NCI-H2107 treated with DMSO at 0.1 percent for 48 hours (cell line): ENCODE results near the gene CLCN1.

Source experiments
- DNase-seq: peaks from one replicate; lab custom pipeline; 2025; ENCODE audit not compliant: unreplicated experiment; lab: John Stamatoyannopoulos, UW

Gene CLCN1

GRCh38 chr7:143331179-143331801 is 15.4 kb downstream of the CLCN1 start:
- no peak for DNase-seq

- DNase-seq: no peak
These were observed 18.3 kb downstream of the CLCN1 start for GRCh38 chr7:143334244-143334643.

DNA sequence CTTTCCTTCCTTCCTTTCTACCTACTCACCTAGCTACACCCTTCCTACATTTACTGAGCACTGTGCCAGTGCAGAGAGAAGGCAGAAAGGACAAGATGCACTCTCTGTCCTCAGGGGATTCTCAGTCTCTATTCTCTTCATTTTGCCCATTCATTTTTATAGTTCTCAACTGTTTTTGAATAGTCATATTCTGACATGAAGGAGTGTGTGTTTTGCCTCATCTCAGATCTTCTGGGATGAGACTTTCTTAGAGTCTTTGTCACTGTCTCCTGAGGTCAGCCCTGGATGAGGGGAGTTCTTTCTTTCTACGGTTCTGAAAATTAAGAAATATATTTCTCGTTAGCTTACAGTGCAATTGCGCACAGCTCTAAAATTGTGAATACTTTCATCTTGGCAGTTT is 21.3 kb downstream of the CLCN1 start:
- DNase-seq: no peak

DNA sequence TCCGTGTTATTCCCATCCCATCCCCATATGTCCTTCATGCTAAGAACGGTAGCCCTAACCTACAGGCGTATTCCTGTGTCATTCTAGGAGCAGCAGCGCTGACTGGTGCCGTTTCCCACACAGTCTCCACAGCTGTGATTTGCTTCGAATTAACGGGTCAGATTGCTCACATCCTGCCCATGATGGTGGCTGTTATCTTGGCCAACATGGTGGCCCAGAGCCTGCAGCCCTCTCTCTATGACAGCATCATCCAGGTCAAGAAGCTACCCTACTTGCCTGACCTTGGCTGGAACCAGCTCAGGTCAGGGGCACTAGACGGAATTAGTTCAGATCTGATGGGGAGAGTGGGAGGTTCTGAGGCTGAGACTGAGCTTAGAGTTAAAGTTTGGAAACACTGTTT is 25.9 kb downstream of the CLCN1 start:
- DNase-seq: no peak

- DNase-seq: no peak
These were observed 27.7 kb downstream of the CLCN1 start for GRCh38 chr7:143343596-143343995.

- DNase-seq: no peak
These were observed 29.6 kb downstream of the CLCN1 start for GRCh38 chr7:143345428-143345900.

GRCh38 chr7:143346018-143346417 is 30.1 kb downstream of the CLCN1 start:
- DNase-seq: no peak

GRCh38 chr7:143347950-143348349 is 32.0 kb downstream of the CLCN1 start:
- DNase-seq: no peak

GRCh38 chr7:143351060-143351459 is 35.1 kb downstream of the CLCN1 start:
- no peak for DNase-seq

GRCh38 chr7:143351574-143351973 is 35.7 kb downstream of the CLCN1 start:
- no peak for DNase-seq

DNA sequence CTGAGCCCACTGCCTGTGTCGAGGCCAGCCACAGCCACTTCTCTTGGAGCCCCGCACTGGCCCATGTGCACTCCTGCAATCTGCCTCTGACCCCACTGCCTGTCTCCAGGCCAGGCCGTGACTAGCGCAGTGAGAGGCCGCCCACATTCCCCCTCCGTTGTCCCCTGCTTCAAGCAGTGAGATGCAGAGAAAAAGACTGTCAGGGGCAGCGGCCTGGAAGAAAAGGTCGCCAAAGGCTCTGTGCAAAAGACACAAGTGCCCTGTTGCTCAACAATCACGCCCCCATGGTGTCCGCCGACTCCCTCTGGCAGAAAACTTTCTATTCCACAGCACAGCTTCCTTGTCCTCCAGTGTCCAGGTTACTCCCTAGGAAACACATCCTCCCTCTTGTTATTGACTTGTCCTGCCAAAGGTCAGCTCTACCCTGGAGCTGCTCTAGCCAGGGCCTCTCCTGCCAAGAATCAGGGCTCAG is 36.7 kb downstream of the CLCN1 start:
- DNase-seq: no peak

DNA sequence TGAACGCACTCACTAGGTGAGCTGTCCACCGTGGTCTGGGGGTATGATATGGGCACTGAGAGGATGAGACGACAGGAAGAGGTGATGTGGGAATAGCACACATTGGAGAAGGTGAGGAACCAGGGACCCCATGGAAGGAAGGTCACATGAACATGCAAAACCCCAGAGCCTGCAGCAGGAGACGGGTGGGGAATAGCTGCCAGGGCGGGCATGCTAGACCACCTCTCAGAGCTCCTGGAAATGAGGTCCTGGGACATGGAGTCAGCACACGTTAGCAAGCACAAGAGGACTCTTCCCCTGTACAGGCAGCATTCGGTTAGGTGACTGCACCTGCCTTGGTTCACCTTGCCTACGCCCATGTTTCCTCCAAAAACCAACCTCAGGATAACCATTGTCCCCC is 38.5 kb downstream of the CLCN1 start:
- DNase-seq: no peak

- no peak for DNase-seq
These were observed 39.1 kb downstream of the CLCN1 start for GRCh38 chr7:143354965-143355364.

GRCh38 chr7:143355450-143356385 is 39.8 kb downstream of the CLCN1 start:
- DNase-seq: no peak

GRCh38 chr7:143356414-143357050 is 40.6 kb downstream of the CLCN1 start:
- DNase-seq: no peak

DNA sequence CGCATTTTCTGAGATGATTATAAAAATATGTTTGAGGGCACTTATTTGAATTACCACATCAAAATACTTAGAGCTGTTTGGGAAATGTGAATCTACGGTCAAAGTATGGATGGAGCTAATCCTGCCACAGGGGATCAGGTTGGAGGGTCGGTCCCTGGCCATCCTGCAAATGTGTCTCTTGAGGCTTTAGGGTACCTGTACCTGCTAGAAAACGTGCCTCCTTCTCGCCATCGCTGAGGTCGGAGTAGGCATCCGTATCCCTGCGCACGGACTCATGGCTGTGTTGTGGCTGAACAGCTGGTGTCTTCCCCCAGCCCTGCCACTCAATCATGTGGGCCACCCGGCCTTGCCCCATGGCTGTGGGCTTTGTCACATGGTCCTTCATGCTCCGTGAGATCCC is 42.7 kb downstream of the CLCN1 start:
- DNase-seq: no peak

DNA sequence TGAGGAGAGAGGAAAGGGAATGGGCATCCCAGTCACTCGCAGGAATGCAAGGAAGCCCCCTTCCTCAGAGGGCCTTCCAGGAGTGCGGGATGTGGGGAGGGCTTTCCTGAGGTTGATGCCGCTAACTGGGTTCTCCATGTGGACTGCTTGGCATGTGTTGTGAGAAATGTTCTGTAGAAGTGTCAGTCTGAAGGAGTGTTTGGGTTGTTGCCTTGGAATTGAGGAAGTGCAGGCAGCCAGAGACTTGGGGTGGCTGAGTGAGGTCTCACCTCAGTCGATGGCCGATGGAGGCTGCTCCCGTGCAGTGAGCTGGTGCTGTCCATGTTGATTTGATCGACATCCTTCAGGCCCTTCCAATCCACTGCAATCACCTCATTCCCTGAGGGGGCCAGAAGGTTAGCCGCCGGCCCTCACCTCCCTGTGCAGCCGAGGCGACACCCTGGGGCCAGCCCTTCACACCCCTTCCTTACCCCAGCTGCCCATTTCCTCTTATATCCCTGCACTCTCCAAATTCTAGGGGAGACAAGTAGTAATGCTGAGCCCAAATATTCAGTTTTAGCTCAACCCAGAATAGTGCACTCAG is 44.0 kb downstream of the CLCN1 start:
- DNase-seq: no peak

DNA sequence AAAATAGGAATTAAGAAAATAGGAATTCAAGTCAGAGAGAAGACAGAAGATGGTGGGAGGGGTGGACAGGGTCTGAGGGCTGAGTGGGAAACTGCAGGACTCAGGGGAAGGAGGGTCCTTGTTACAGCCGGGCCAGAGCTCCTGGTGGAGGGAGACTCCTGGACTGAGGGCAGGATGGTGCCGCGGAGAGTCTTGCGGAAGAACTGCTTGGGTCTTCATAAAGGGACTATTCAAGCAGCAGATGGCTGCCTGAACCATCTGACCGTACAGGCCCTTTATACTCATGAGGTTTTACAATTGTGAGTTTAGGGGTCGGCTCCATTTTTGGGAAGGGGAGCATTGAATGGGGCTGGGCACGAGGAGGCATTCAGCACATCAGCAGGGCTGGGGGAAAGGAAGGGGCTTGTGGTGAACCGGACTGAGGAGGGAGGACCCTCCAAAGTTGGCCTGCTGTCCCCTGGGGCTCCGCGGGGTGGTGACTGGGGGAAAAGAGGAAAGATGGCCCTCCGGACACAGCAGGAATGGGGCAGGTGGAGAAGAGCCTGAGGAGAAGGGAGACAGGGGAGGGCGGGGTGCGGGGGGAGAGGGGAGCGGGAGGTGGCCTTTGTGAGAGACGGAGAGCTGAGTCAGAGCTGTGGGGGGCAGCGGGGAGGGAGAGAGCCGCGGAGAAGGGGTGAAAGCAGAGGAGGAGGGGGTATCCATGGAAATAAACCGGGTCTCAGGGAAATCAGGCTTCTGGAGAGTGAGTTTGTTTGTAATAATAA is 45.1 kb downstream of the CLCN1 start:
- DNase-seq: no peak

DNA sequence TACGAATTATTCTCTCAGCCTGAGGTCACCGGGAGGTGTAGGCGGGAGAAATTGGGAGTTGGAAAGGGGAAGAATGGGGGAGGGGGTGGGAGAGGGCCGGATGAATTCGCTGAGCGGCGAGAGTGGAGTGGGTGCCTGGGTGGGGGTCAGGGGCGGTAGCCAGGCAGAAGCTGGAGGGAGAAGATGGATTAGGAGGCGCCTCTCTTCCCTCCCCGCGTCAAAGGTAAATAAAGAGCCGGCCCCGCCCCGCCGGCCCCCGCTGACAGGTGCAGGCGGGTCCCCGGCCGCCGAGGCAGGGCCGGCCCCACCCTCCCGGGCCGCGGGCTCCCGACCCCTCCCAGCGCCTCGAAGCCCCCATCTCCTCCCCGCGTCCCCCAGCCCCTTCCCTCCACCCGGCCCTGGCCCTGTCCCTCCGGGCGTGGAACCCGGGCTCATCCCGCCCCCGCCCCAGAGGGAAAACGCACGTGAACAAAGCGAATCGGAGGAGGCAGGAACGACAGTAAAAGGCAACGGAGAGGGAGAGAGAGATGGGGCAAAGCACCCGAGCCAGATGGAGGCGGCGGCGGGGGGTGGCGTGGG is 45.7 kb downstream of the CLCN1 start:
- DNase-seq: no peak
